ENCODE data around the gene BRINP2.

The BRINP2 gene, protein sequence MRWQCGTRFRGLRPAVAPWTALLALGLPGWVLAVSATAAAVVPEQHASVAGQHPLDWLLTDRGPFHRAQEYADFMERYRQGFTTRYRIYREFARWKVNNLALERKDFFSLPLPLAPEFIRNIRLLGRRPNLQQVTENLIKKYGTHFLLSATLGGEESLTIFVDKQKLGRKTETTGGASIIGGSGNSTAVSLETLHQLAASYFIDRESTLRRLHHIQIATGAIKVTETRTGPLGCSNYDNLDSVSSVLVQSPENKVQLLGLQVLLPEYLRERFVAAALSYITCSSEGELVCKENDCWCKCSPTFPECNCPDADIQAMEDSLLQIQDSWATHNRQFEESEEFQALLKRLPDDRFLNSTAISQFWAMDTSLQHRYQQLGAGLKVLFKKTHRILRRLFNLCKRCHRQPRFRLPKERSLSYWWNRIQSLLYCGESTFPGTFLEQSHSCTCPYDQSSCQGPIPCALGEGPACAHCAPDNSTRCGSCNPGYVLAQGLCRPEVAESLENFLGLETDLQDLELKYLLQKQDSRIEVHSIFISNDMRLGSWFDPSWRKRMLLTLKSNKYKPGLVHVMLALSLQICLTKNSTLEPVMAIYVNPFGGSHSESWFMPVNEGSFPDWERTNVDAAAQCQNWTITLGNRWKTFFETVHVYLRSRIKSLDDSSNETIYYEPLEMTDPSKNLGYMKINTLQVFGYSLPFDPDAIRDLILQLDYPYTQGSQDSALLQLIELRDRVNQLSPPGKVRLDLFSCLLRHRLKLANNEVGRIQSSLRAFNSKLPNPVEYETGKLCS

DNA sequence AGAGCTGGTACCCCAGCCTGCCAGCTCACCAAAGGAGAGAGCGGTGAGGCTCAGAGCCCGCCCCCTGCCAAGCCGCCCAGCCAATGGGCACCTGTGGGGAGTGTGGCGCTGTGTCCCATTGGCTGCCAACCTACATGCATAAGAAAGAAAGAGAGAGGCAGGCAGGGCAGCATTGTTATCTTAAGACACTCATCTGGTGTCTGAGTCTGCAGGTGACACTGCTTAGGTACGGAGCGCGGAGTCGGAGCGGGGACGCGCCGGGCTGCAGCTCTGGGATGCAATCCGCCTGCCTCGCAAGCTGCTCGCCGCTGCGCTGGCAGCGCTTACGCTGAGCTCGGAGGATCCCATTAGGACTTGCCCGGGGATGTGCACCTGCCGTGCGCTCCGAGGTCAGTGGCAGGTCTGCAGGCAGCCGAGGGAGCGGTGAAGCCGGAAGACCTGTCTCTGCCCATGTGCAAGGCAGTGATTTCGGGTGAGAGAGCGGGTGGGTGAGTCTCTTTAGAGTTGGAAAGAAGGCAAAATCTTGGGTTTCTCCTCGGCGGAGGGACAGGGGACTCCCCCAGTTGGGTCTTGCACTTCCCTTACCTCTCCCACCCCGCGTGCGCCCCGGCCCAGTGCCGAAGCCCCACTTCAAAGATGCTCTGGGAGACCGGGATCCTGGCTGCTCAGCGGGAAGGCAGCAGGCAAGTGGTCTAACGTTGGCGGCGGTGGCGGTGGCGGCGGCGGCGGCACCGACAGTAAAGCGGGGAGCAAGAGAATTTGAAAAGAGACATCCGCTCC, at the start of gene BRINP2:
Gene BRINP2, plus strand, starts transcription at position 203 of the 780 bp plus-strand sequence. CDS start 58,919 bp downstream, outside the sequence.
- in situ Hi-C loops (cut with MboI; ENCODE audit: low sequenced_read_pairs): no loop called here

- in situ Hi-C loops (cut with MboI; ENCODE audit: low sequenced_read_pairs): no loop called here
These were observed 48.1 kb upstream of the BRINP2 start for GRCh38 chr1:177122461-177123251.

- in situ Hi-C loops (cut with MboI; ENCODE audit: low sequenced_read_pairs): no loop called here
These were observed 46.0 kb upstream of the BRINP2 start for GRCh38 chr1:177124577-177125278.

DNA sequence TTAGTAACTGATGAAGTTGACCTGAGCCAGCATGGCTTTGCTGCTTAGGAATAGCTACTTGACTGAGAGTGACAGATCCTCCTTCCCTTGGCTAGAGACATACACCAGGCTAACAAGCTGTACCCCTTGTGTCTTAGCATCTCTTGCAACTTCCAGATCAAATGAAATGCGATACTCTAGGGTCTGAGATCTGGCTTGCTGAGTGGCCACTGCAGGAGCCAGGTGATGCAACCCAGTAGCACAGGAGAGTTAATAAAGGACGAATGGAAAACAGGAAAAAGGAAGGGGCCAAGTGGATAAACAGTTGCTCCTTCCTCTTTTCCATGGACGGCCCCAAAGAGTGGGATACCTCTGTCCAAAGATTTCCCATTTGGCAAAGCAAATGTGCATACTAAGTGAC, 44.5 kb upstream of the BRINP2 start:
- in situ Hi-C loops (cut with MboI; ENCODE audit: low sequenced_read_pairs): no loop called here

GRCh38 chr1:177128665-177129281, 42.0 kb upstream of the BRINP2 start:
- in situ Hi-C loops (cut with MboI; ENCODE audit: low sequenced_read_pairs): no loop called here

- in situ Hi-C loops (cut with MboI; ENCODE audit: low sequenced_read_pairs): no loop called here
These were observed 40.3 kb upstream of the BRINP2 start for GRCh38 chr1:177130451-177130945.

DNA sequence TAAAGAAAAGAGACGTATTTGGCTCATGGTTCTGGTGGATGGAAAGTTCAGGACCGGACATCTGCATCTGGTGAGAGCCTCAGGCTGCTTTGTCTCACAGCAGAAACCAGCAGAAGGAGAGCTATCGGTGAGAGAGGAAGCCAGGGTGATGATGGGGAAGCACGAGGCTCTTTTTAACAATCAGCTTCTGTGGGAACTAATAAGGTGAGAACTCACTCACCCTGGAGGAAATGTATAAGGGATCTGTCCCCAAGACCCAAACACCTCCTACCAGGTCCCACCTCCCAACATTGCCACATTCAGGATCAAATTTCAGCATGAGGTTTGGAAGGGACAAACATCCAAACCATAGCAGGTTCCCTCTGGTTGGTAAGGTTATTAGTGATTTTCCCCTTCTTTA, 39.0 kb upstream of the BRINP2 start:
- in situ Hi-C loops (cut with MboI; ENCODE audit: low sequenced_read_pairs): no loop called here

GRCh38 chr1:177132141-177132540, 38.6 kb upstream of the BRINP2 start:
- in situ Hi-C loops (cut with MboI; ENCODE audit: low sequenced_read_pairs): no loop called here

GRCh38 chr1:177133977-177134538, 36.7 kb upstream of the BRINP2 start:
- in situ Hi-C loops (cut with MboI; ENCODE audit: low sequenced_read_pairs): no loop called here

GRCh38 chr1:177135250-177135649, 35.5 kb upstream of the BRINP2 start:
- in situ Hi-C loops (cut with MboI; ENCODE audit: low sequenced_read_pairs): no loop called here

GRCh38 chr1:177137814-177138213, 32.9 kb upstream of the BRINP2 start:
- in situ Hi-C loops (cut with MboI; ENCODE audit: low sequenced_read_pairs): no loop called here

DNA sequence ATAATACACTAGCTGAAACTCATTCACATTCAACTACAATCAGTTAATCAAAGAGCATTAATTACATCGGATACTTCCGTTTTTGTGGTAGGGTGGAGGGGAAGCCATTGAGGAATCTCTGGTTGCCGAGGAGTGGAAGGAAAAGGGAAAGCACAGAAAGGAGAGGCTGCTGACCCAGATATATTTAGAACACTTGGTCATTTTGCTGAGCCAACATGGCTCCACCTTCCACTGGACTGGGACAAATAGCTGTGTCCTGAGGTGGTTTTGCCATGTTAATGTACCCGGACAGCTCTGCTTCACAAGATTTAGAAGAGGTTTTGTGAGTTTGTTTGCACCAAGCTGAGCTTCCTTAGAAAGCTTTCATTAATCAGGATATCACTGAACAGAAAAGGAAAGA, 32.4 kb upstream of the BRINP2 start:
- in situ Hi-C loops (cut with MboI; ENCODE audit: low sequenced_read_pairs): no loop called here

DNA sequence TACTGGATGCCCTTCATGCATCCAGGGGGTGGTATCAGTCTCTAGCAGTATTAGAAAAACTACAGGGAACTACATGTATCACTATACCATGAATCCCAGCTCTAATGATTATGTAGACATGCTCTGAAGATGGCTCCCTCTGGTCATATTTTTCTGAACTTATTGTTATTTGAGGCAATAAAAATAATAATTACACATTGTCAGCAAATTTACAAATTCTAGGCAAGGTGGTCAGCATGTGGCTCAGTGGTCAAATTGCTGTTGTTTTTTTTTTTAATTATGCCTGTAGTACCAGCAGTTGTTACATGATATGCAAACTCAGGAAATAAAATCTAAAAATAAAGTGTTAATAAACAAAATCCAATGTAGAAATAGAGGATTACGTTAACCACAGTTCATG, 28.7 kb upstream of the BRINP2 start:
- in situ Hi-C loops (cut with MboI; ENCODE audit: low sequenced_read_pairs): no loop called here

GRCh38 chr1:177142791-177143271, 27.9 kb upstream of the BRINP2 start:
- in situ Hi-C loops (cut with MboI; ENCODE audit: low sequenced_read_pairs): no loop called here

- in situ Hi-C loops (cut with MboI; ENCODE audit: low sequenced_read_pairs): no loop called here
These were observed 25.4 kb upstream of the BRINP2 start for GRCh38 chr1:177145106-177146070.

- in situ Hi-C loops (cut with MboI; ENCODE audit: low sequenced_read_pairs): no loop called here
These were observed 24.3 kb upstream of the BRINP2 start for GRCh38 chr1:177146499-177146898.

GRCh38 chr1:177162243-177162642, 8.5 kb upstream of the BRINP2 start:
- in situ Hi-C loops (cut with MboI; ENCODE audit: low sequenced_read_pairs): no loop called here
